GM23338 (cell line): ENCODE measurements around the gene CTDSP2. TPM values are rescaled to one million over a fixed set of nuclear protein-coding genes. Genes with fewer than 3 reads are reported as not detected.

ENCODE experiments used
- ATAC-seq: fragments of 200-7000 bp; cut with Tn5 transposase; 3 replicates; pipeline ENCODE4 v1.9.1; 2020
- DNase-seq: peaks from one replicate; pipeline ENCODE4 v3.0.0-alpha.2; 2015; ENCODE audit warnings: low spot score
- H2AFZ ChIP-seq: fragments of 200-600 bp; sonication (generic); 2 replicates; pipeline ENCODE4 v1.8.0; 2016; ENCODE audit warnings: antibody characterized with exemption, mild to moderate bottlenecking, moderate library complexity
- H3F3A ChIP-seq: fragments of 200-600 bp; sonication (generic); replicated peaks from 2 replicates; pipeline ENCODE4 v1.8.0; 2017; ENCODE audit warnings: antibody characterized with exemption, mixed run types, low read depth
- H3K27ac ChIP-seq: fragments of 200-600 bp; sonication (generic); 2 replicates; pipeline ENCODE4 v1.6.1; 2016; ENCODE audit warnings: low read depth
- H3K27me3 ChIP-seq: fragments of 200-600 bp; sonication (generic); 2 replicates; pipeline ENCODE4 v1.8.0; 2016; ENCODE audit warnings: mild to moderate bottlenecking, mixed run types, moderate library complexity; ENCODE audit not compliant: insufficient read depth
- H3K36me3 ChIP-seq: fragments of 200-600 bp; sonication (generic); 2 replicates; pipeline ENCODE4 v1.8.0; 2016; ENCODE audit warnings: mild to moderate bottlenecking; ENCODE audit not compliant: insufficient read depth
- H3K4me1 ChIP-seq: fragments of 200-600 bp; sonication (generic); 2 replicates; pipeline ENCODE4 v1.8.0; 2016; ENCODE audit warnings: mild to moderate bottlenecking, moderate library complexity; ENCODE audit not compliant: insufficient read depth
- H3K4me2 ChIP-seq: fragments of 200-600 bp; sonication (generic); 2 replicates; pipeline ENCODE4 v1.7.1; 2017; ENCODE audit warnings: mixed run types
- H3K4me3 ChIP-seq: fragments of 200-600 bp; sonication (generic); 2 replicates; pipeline ENCODE4 v1.6.1; 2016; ENCODE audit warnings: mixed run types
- H3K79me2 ChIP-seq: fragments of 200-600 bp; sonication (generic); replicated peaks from 2 replicates; pipeline ENCODE4 v1.8.0; 2017; ENCODE audit warnings: mild to moderate bottlenecking; ENCODE audit not compliant: insufficient read depth
- H3K9me2 ChIP-seq: fragments of 200-600 bp; sonication (generic); 2 replicates; pipeline ENCODE4 v1.8.0; 2017; ENCODE audit not compliant: insufficient read depth
- H4K20me1 ChIP-seq: fragments of 200-600 bp; sonication (generic); replicated peaks from 2 replicates; pipeline ENCODE4 v1.8.0; 2017; ENCODE audit warnings: mild to moderate bottlenecking; ENCODE audit not compliant: insufficient read depth
- H3K27ac Mint-ChIP-seq: 2 replicates; pipeline ENCODE4 v1.8.0; 2020; ENCODE audit warnings: inconsistent platforms, mild to moderate bottlenecking, moderate library complexity, mixed read lengths
- H3K27me3 Mint-ChIP-seq: 3 replicates; pipeline ENCODE4 v1.8.0; 2022; ENCODE audit warnings: low read depth, mild to moderate bottlenecking, moderate library complexity, mixed read lengths, inconsistent platforms; ENCODE audit not compliant: insufficient read depth, poor library complexity
- H3K36me3 Mint-ChIP-seq: 3 replicates; pipeline ENCODE4 v1.8.0; 2021; ENCODE audit warnings: low read depth, mild to moderate bottlenecking, inconsistent platforms, moderate library complexity, mixed read lengths
- H3K4me1 Mint-ChIP-seq: 3 replicates; pipeline ENCODE4 v1.8.0; 2020; ENCODE audit warnings: mild to moderate bottlenecking, inconsistent platforms, mixed read lengths
- H3K4me3 Mint-ChIP-seq: 3 replicates; pipeline ENCODE4 v1.8.0; 2021; ENCODE audit warnings: moderate library complexity, mild to moderate bottlenecking, inconsistent platforms, mixed read lengths
- H3K9me3 Mint-ChIP-seq: 3 replicates; pipeline ENCODE4 v1.8.0; 2020; ENCODE audit warnings: moderate library complexity, mild to moderate bottlenecking, inconsistent platforms, mixed read lengths
- CTCF ChIP-seq, 2 experiments: fragments of 200-600 bp in 1 of 2; sonication (generic) in 1 of 2; conservative IDR thresholded peaks; 2 replicates each; pipeline versions ENCODE4 v1.5.1 to v1.6.1; 2016 to 2017; ENCODE audit warnings: antibody characterized with exemption in 2 of 2, low read depth in 2 of 2, mild to moderate bottlenecking in 2 of 2, moderate library complexity in 1 of 2
- EZH2 ChIP-seq: fragments of 200-600 bp; sonication (generic); IDR thresholded peaks from one replicate; pipeline ENCODE4 v1.8.0; 2017; ENCODE audit warnings: antibody characterized with exemption, mild to moderate bottlenecking, low read depth; ENCODE audit not compliant: unreplicated experiment
- JUNB ChIP-seq: IDR thresholded peaks from one replicate; pipeline ENCODE4 v1.6.1; 2016; ENCODE audit warnings: antibody characterized with exemption; ENCODE audit not compliant: unreplicated experiment
- NANOG ChIP-seq: IDR thresholded peaks from 2 replicates; pipeline ENCODE4 v1.6.1; 2016; ENCODE audit warnings: antibody characterized with exemption, borderline replicate concordance
- POLR2AphosphoS5 ChIP-seq: IDR thresholded peaks from 2 replicates; pipeline ENCODE4 v1.6.1; 2016; ENCODE audit warnings: antibody characterized with exemption, low read depth
- REST ChIP-seq: IDR thresholded peaks from one replicate; pipeline ENCODE4 v1.6.1; 2018; ENCODE audit warnings: antibody characterized with exemption; ENCODE audit not compliant: unreplicated experiment
- STAT1 ChIP-seq: IDR thresholded peaks from one replicate; pipeline ENCODE4 v1.6.1; 2016; ENCODE audit warnings: antibody characterized with exemption; ENCODE audit not compliant: unreplicated experiment
- ZNF114 ChIP-seq: fragments of 250-450 bp; sonication (Bioruptor Pico); IDR thresholded peaks from 2 replicates; pipeline ENCODE4 v1.5.0; 2020; ENCODE audit warnings: mild to moderate bottlenecking, moderate library complexity
- ZNF331 ChIP-seq: fragments of 250-450 bp; sonication (Bioruptor Pico); IDR thresholded peaks from 2 replicates; pipeline ENCODE4 v1.5.0; 2020; ENCODE audit warnings: low read depth, mild to moderate bottlenecking, moderate library complexity
- ZNF462 ChIP-seq: fragments of 250-450 bp; sonication (Bioruptor Pico); IDR thresholded peaks from 2 replicates; pipeline ENCODE4 v1.5.0; 2020; ENCODE audit warnings: mild to moderate bottlenecking, moderate library complexity
- polyA plus RNA-seq: library from polyadenylated mRNA; unstranded; fragments of >200 nt; fragmentation: Nextera tagmentation; extraction: Ambion mirVana; gene quantifications from 2 replicates; pipeline ENCODE4 v1.2.1, GENCODE V29; 2016
- total RNA-seq: library from RNA; depleted of rRNA; stranded (reverse); fragments of >200 nt; shearing (Covaris generic); gene quantifications from 2 replicates; pipeline ENCODE4 v1.2.3, GENCODE V29; 2014
- TF ChIP-seq, protein P1 (sequence below): IDR thresholded peaks from 2 replicates; pipeline ENCODE4 v1.6.1; 2016; ENCODE audit warnings: antibody characterized with exemption

The CTDSP2 gene
- total and polyA plus RNA-seq, 2 experiments from 2014 or later = 22.8 to 81.9 TPM

DNA sequence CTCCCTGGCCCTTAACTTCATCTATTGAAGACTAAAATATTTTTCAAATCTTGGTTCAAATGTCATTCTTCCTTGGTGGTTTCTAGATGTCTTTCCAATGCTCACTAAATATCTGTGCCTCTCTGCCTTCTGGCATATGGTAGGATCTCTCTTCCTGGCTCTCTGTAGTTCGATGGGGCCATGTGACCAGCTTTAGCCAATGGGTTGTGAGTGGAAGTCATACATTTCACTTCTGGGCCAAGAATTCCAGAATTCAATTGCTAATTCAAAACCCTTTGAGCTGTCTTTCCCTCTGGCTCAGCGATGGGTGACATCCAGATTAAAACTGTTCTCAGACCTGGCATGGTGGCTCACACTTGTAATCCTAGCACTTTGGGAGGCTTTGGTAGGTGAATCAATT, 25.8 kb upstream of the CTDSP2 start:
- Mint-ChIP-seq H3K27me3 (peaks cover 11% of the 10 kb centered on the region), H3K4me3 (no peak overlapping the region), H3K4me1 (peaks cover 20% of the 10 kb centered on the region), H3K27ac (no peak overlapping the region), H3K9me3 (no peaks in the 10 kb centered on the region; the same call in 2 of the 3 replicates), H3K36me3 (peaks cover 2% of the 10 kb centered on the region; the same call in 1 of the 3 replicates)
- Histone ChIP-seq H3K36me3 (no peaks in the 10 kb centered on the region), H3K9me2 (no peaks in the 10 kb centered on the region), H3K27me3 (no peaks in the 10 kb centered on the region), H3F3A (no peaks in the 10 kb centered on the region), H3K27ac (no peak overlapping the region), H3K79me2 (no peaks in the 10 kb centered on the region), H2AFZ (0 out of 2 replicates have a peak overlapping the region, but pooled peaks have one; percentile 14), H3K4me1 (0 out of 2 replicates have a peak, but pooled peaks cover 13% of the 10 kb centered on the region), H3K4me2 (no peak overlapping the region), H4K20me1 (no peaks in the 10 kb centered on the region), H3K4me3 (no peak overlapping the region)
- TF ChIP-seq REST (no peak), JUNB (no peak), ZNF331 (CRISPR knock-in tag) (no peak), POLR2AphosphoS5 (no peak), ZNF114 (no peak), NANOG (no peak), STAT1 (no peak), CTCF (conservative IDR thresholded peaks at IDR 0.05; ENCODE audit: low read depth in 2 of 2) (no peak), ZNF462 (CRISPR knock-in tag) (no peak), EZH2 (no peak)
- TF ChIP-seq, protein P1, sequence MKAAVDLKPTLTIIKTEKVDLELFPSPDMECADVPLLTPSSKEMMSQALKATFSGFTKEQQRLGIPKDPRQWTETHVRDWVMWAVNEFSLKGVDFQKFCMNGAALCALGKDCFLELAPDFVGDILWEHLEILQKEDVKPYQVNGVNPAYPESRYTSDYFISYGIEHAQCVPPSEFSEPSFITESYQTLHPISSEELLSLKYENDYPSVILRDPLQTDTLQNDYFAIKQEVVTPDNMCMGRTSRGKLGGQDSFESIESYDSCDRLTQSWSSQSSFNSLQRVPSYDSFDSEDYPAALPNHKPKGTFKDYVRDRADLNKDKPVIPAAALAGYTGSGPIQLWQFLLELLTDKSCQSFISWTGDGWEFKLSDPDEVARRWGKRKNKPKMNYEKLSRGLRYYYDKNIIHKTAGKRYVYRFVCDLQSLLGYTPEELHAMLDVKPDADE = no peak
- no peak for DNase-seq
- no peak for ATAC-seq
